ENCODE results near the gene PARD6G. TPM values are rescaled to one million over a fixed set of nuclear protein-coding genes. Genes with fewer than 3 reads are reported as not detected.

PARD6G gene
- total and polyA plus RNA-seq, 10 of the 15 experiments (the other 5 are each of a cell fraction or from before 2014, with no cell fraction given): 0.20 to 2.0 (median 0.60) TPM

DNA sequence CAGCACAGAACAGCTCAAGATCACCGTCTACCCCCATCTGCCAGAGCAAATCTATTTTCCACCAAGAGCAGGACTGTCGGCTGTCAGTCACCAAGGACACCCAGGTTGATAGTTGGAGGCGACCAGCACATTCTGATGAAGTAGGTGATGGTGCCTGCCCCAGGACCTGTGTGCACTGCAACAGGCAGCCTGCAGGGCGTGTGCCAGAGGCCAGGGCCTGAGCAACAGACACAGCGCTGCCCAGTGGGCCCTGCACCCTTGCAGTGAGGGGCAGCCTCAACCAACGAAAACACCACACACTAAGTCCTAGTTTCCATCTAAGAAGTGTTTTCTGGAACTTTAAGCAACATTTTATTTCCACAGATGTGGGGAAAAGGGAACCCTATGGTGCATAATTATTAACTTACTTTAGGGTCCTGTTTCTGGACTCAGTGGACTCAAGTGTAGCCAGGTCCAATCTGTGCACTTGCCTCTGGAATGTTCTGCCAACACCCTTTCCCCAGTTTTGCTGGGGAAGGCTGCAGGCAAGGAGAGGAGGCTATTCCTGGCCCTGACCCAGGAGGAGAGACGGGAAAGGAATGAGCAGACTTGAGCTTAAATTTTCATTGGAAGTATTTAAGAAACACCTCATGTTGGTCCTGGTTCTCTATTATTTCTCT, 76.8 kb downstream of the PARD6G start:
- RAD21 ChIA-PET (ENCODE audit: unreplicated experiment): interaction anchor here (0.6 to 1.7 kb wide), 10 partner anchors 8 to 89 kb away, joined by 3 to 30 read pairs (median 4); no protein-coding TSS in a partner anchor
- no peaks in the 10 kb centered on the region for H3K36me3 ChIP-seq (ENCODE audit: control insufficient read depth in 2 of 2, insufficient read depth in 2 of 2, low read length in 1 of 2)
- no peaks in the 10 kb centered on the region for H3K27me3 ChIP-seq (replicated peaks in 1 of 2; ENCODE audit: control insufficient read depth in 2 of 2, insufficient read depth in 2 of 2, low read length in 1 of 2)
- no peaks in the 10 kb centered on the region for H3K79me2 ChIP-seq (ENCODE audit: control insufficient read depth, insufficient read depth, low read length)
- ATAC-seq: peak; percentile 52
- FAIRE-seq: no peak
- H3K4me1 ChIP-seq (ENCODE audit: control insufficient read depth, insufficient read depth, low read length): no peaks in the 10 kb centered on the region
- SMC1A ChIA-PET (ENCODE audit: uncharacterized antibody, unreplicated experiment): interaction anchor here (0.6 to 4.7 kb wide), 10 partner anchors 11 to 89 kb away, joined by 3 to 34 read pairs (median 4); no protein-coding TSS in a partner anchor
- H2AFZ ChIP-seq (ENCODE audit: control insufficient read depth, low read depth, low read length): no peak overlapping the region
- in situ Hi-C loops (cut with MboI) (no loop called here), intact Hi-C loops (cut with micrococcal nuclease; ENCODE audit: unreplicated experiment) (loop anchor here (1.0 kb wide), 1 partner anchor 87 kb away; no protein-coding TSS in a partner anchor)
- no peaks in the 10 kb centered on the region; the same call in 2 of the 3 replicates for H3K9me3 ChIP-seq (replicated peaks; ENCODE audit: control insufficient read depth, insufficient read depth, low read length)
- 11% methylated on average over 7 of the region's 7 CpGs for WGBS (ENCODE audit: insufficient coverage, insufficient replicate concordance, low lambda C conversion rate, missing lambda C conversion rate)
- no TSS peak for BruUV-seq (replicated peaks)
- TF ChIP-seq, protein P1, sequence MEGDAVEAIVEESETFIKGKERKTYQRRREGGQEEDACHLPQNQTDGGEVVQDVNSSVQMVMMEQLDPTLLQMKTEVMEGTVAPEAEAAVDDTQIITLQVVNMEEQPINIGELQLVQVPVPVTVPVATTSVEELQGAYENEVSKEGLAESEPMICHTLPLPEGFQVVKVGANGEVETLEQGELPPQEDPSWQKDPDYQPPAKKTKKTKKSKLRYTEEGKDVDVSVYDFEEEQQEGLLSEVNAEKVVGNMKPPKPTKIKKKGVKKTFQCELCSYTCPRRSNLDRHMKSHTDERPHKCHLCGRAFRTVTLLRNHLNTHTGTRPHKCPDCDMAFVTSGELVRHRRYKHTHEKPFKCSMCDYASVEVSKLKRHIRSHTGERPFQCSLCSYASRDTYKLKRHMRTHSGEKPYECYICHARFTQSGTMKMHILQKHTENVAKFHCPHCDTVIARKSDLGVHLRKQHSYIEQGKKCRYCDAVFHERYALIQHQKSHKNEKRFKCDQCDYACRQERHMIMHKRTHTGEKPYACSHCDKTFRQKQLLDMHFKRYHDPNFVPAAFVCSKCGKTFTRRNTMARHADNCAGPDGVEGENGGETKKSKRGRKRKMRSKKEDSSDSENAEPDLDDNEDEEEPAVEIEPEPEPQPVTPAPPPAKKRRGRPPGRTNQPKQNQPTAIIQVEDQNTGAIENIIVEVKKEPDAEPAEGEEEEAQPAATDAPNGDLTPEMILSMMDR (IDR thresholded peaks at IDR 0.05 in 2 of 3, conservative IDR thresholded peaks at IDR 0.05 in 1 of 3; ENCODE audit: control insufficient read depth in 2 of 3, extremely low read depth in 1 of 3, insufficient read depth in 1 of 3, low read depth in 3 of 3, low read length in 3 of 3): 0 out of 6 replicates have a peak, but pooled peaks of 1 of the 3 experiments have one; percentile 0
- no peak for TF ChIP-seq RB1 (IDR thresholded peaks at IDR 0.05; ENCODE audit: borderline replicate concordance)
- no peaks in the 10 kb centered on the region for H4K20me1 ChIP-seq (ENCODE audit: control insufficient read depth, insufficient read depth)
- CTCF ChIA-PET: interaction anchor here (0.7 to 4.6 kb wide), 15 partner anchors 11 to 90 kb away, joined by 3 to 55 read pairs (median 8); partner anchors contain the start of gene ADNP2
- POLR2A ChIA-PET: no interaction called here
- H3K9ac ChIP-seq (ENCODE audit: control insufficient read depth, insufficient read depth, low read length): no peak overlapping the region
- no peak overlapping the region for H3K4me3 ChIP-seq
- DNase-seq (ENCODE audit: low read depth, low spot score): no peak
- H3K4me2 ChIP-seq (ENCODE audit: control insufficient read depth, insufficient read depth): no peak overlapping the region
- H3K27ac ChIP-seq (ENCODE audit: control insufficient read depth, insufficient read depth): no peak overlapping the region

DNA sequence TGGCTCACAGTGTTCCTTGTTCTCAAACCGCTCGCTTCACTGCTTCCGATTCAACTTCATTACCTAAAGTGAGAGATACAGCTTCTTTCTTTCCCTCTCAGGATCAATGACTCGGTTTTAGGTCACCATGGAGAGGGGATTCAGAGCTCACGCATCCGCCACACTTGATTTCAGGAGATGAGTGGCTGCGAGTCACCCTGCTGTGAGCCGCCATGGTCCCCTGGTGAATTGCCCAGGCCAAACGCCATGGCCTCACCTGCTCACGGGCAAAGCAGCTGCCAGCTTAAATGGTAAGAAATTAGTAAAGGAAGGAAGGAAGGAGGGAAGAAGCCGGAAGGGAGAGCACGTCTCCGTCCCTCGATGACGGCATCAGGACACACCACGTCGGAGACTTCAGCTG, 77.7 kb downstream of the PARD6G start:
- Histone ChIP-seq H3K79me2 (ENCODE audit: control insufficient read depth, insufficient read depth, low read length) (no peaks in the 10 kb centered on the region), H3K9me3 (replicated peaks; ENCODE audit: control insufficient read depth, insufficient read depth, low read length) (peaks cover 3% of the 10 kb centered on the region; the same call in 2 of the 3 replicates), H3K4me1 (ENCODE audit: control insufficient read depth, insufficient read depth, low read length) (no peaks in the 10 kb centered on the region), H3K4me3 (no peak overlapping the region), H4K20me1 (ENCODE audit: control insufficient read depth, insufficient read depth) (no peaks in the 10 kb centered on the region), H3K9ac (ENCODE audit: control insufficient read depth, insufficient read depth, low read length) (no peak overlapping the region), H3K27me3 (replicated peaks in 1 of 2; ENCODE audit: control insufficient read depth in 2 of 2, insufficient read depth in 2 of 2, low read length in 1 of 2) (no peaks in the 10 kb centered on the region), H3K27ac (ENCODE audit: control insufficient read depth, insufficient read depth) (no peak overlapping the region), H3K36me3 (ENCODE audit: control insufficient read depth in 2 of 2, insufficient read depth in 2 of 2, low read length in 1 of 2) (no peaks in the 10 kb centered on the region), H2AFZ (ENCODE audit: control insufficient read depth, low read depth, low read length) (no peak overlapping the region), H3K4me2 (ENCODE audit: control insufficient read depth, insufficient read depth) (no peak overlapping the region)
- in situ Hi-C loops (cut with MboI) (no loop called here), intact Hi-C loops (cut with micrococcal nuclease; ENCODE audit: unreplicated experiment) (no loop called here)
- ChIA-PET SMC1A (ENCODE audit: uncharacterized antibody, unreplicated experiment) (interaction anchor here (0.7 to 4.7 kb wide), 8 partner anchors 10 to 90 kb away, joined by 3 to 34 read pairs (median 5); no protein-coding TSS in a partner anchor), POLR2A (no interaction called here), RAD21 (ENCODE audit: unreplicated experiment) (interaction anchor here (1.3 to 1.7 kb wide), 3 partner anchors 22 to 87 kb away, joined by 3 to 16 read pairs (median 3); no protein-coding TSS in a partner anchor), CTCF (interaction anchor here (2.0 to 4.6 kb wide), 6 partner anchors 12 to 87 kb away, joined by 9 to 55 read pairs (median 16); no protein-coding TSS in a partner anchor)
- DNase-seq (ENCODE audit: low read depth, low spot score) (no peak), ATAC-seq (no peak), FAIRE-seq (no peak)
- WGBS (ENCODE audit: insufficient coverage, insufficient replicate concordance, low lambda C conversion rate, missing lambda C conversion rate): 65% methylated on average over 17 of the region's 17 CpGs
- BruUV-seq (replicated peaks): no TSS peak
- TF ChIP-seq ZSCAN29 (IDR thresholded peaks at IDR 0.05) (no peak), LARP7 (IDR thresholded peaks at IDR 0.05) (no peak), FOXK2 (IDR thresholded peaks at IDR 0.05) (no peak), SRF (IDR thresholded peaks at IDR 0.05; ENCODE audit: low read depth in 2 of 2, low read length in 2 of 2) (no peak), PAX5 (IDR thresholded peaks at IDR 0.05; ENCODE audit: borderline replicate concordance, low read depth, low read length) (no peak)
- TF ChIP-seq, protein P2, sequence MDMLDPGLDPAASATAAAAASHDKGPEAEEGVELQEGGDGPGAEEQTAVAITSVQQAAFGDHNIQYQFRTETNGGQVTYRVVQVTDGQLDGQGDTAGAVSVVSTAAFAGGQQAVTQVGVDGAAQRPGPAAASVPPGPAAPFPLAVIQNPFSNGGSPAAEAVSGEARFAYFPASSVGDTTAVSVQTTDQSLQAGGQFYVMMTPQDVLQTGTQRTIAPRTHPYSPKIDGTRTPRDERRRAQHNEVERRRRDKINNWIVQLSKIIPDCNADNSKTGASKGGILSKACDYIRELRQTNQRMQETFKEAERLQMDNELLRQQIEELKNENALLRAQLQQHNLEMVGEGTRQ (IDR thresholded peaks at IDR 0.05; ENCODE audit: borderline replicate concordance, low read depth, low read length): no peak
- TF ChIP-seq, protein P3, sequence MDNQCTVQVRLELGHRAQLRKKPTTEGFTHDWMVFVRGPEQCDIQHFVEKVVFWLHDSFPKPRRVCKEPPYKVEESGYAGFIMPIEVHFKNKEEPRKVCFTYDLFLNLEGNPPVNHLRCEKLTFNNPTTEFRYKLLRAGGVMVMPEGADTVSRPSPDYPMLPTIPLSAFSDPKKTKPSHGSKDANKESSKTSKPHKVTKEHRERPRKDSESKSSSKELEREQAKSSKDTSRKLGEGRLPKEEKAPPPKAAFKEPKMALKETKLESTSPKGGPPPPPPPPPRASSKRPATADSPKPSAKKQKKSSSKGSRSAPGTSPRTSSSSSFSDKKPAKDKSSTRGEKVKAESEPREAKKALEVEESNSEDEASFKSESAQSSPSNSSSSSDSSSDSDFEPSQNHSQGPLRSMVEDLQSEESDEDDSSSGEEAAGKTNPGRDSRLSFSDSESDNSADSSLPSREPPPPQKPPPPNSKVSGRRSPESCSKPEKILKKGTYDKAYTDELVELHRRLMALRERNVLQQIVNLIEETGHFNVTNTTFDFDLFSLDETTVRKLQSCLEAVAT (IDR thresholded peaks at IDR 0.05): no peak

All from GM12878 (cell line).